ENCODE results near the gene MLLT3.

Gene MLLT3

DNA sequence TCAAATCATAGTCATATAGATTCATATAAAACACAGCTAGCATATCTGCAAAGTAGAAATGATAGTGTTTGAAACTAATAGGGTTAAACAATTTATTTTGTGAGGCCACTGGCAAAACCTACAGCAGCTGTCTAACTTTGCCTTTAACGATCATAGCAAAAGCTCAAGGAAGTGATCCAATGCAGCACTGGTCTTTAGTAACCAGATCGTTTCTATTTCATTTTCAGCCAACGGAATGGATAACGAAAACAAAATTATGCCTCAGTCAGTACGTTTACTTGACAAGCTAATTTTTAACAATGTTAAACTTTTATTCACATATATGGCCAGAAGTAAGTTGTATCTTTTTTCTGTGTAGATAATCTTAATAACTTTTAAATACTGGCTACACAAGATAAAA lies 17.7 kb downstream of the MLLT3 start:
- DNase-seq (ENCODE audit: low spot score) = peak; percentile 25
- TF ChIP-seq, protein P1, sequence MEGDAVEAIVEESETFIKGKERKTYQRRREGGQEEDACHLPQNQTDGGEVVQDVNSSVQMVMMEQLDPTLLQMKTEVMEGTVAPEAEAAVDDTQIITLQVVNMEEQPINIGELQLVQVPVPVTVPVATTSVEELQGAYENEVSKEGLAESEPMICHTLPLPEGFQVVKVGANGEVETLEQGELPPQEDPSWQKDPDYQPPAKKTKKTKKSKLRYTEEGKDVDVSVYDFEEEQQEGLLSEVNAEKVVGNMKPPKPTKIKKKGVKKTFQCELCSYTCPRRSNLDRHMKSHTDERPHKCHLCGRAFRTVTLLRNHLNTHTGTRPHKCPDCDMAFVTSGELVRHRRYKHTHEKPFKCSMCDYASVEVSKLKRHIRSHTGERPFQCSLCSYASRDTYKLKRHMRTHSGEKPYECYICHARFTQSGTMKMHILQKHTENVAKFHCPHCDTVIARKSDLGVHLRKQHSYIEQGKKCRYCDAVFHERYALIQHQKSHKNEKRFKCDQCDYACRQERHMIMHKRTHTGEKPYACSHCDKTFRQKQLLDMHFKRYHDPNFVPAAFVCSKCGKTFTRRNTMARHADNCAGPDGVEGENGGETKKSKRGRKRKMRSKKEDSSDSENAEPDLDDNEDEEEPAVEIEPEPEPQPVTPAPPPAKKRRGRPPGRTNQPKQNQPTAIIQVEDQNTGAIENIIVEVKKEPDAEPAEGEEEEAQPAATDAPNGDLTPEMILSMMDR (IDR thresholded peaks at IDR 0.05; ENCODE audit: extremely low read depth, missing control alignments) = no peak

DNA sequence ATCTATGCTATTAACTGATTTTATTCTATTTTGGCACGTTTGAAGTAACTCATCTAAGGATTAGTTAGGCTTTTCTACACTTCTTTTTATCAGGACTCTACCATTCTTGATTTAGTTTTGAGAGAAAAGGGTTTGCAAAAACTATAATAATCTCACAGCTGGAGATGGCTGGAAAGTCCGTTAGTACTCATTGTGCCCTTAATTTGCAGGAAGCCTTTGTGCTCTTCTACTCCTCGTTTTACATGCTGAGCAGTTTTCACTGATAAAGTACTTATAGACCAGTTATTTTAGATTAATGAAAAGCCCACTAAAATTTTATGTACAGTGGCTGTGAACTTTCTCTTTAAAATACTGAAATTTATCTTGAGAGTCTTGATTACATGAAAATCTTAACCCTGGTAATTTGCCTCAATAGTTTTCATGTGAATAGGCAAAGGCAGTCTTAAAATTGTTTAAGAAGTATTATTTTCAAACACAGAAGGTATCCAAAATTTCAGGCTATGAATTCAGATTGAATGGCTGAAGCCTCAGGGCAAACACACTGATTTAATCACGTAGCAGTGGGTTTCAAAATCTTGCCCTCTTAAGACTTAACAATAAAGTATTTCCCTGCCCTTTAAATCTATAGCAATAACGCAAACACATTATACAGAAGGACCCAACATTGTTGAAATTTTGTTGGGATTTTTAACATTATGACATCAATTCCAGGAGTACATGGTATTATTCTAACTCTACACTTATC lies 18.6 kb downstream of the MLLT3 start:
- TF ChIP-seq, protein P1 (IDR thresholded peaks at IDR 0.05; ENCODE audit: extremely low read depth, missing control alignments) = no peak
- DNase-seq (ENCODE audit: low spot score) = no peak

DNA sequence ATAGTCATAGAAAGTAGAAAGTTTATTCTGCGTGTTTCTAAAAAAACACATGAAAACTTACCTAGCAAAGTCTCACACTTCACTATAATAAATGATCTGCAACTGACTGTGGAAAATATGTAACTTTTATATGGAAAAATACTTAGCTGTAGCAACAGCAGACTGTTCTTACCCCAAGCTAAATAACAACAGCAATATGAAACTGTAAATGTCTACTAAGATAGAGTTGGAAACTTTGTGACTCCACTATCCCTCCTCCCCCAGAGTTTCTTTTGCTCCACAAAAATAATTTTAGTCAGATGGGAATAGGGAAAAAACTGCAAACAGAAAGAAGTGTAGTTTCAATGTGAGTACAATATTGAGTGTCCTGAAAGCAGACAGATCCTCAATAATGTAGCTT lies 21.0 kb downstream of the MLLT3 start:
- TF ChIP-seq, protein P1 (IDR thresholded peaks at IDR 0.05; ENCODE audit: extremely low read depth, missing control alignments) = no peak
- no peak for DNase-seq (ENCODE audit: low spot score)

DNA sequence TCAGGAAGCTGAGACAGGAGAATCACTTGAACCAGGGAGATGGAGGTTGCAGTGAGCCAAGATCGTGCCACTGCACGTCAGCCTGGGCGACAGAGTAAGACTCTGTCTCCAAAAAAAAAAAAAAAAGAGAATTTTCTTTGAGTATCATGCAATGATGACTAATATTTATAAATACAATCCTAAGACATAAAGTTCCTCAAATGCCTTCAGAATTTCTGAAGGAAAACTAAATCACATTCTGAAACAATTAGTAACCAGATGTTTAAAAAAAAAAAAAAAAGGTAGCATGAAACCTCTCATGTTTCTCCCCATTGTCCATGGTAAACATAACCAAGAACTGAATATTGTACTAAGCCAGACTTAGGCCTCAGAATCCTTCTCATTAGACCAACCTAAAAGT lies 23.1 kb downstream of the MLLT3 start:
- TF ChIP-seq, protein P1 (IDR thresholded peaks at IDR 0.05; ENCODE audit: extremely low read depth, missing control alignments) = no peak
- DNase-seq (ENCODE audit: low spot score) = no peak

DNA sequence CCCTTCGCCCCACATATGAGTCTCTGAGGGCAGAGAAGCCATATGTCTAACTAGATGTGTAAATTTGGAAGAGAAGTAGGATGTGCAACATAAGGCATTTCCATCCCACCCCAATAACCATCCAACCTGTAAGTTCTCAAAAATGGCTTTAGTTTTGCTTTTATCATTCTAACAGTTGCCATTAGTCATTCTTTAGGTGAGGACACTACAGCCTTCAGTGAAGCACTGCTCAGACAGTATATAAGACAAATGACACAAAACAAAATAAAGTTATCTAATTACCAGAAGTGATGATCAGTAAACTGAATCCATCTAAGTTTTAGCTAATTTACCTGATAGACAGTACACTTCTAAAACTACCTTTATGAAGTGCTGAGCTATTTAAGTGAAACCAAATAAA lies 23.9 kb downstream of the MLLT3 start:
- DNase-seq (ENCODE audit: low spot score) = no peak
- TF ChIP-seq, protein P1 (IDR thresholded peaks at IDR 0.05; ENCODE audit: extremely low read depth, missing control alignments) = no peak

DNA sequence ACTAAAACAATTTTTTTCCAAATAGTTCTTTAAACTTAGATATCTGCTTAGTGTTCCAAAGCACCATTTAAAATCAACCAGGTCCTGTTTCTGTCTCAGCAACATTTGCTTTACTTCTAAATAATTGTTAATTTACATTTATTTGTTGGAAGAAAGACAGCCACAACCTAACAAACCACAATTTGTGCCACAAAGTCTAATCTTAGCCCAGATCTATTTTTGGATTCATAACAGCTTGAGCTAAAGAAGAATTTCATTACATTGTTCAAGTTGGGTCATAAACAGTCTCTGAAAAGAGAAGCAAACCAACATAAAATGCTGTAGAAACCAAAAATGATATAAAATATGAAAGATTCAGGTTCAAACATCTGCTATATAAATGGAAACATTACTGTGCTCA lies 24.4 kb downstream of the MLLT3 start:
- no peak for DNase-seq (ENCODE audit: low spot score)
- TF ChIP-seq, protein P1 (IDR thresholded peaks at IDR 0.05; ENCODE audit: extremely low read depth, missing control alignments) = no peak

DNA sequence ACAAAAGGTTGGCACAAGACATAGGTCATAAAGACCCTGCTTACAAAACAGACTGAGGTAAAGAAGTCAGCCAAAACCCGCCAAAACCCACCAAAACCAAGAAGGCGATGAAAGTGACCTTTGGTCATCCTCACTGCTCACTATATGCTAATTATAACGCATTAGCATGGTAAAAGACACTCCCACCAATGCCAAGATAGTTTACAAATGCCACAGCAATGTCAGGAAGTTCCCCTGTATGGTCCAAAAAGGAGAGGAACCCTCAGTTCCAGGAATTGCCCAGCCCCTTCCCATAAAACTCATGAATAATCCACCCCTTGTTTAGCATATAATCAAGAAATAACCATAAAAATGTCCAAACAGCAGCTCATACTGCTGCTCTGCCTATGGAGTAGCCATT lies 27.7 kb downstream of the MLLT3 start:
- TF ChIP-seq, protein P1 (IDR thresholded peaks at IDR 0.05; ENCODE audit: extremely low read depth, missing control alignments) = no peak

More for the DNA sequence above, 27.7 kb downstream of the MLLT3 start:
- DNase-seq (ENCODE audit: low spot score) = no peak

All from GM20000 (cell line).